ENCODE data around the gene UQCRC1.

GRCh38 chr3:48581621-48582481 is 27.6 kb downstream of the UQCRC1 start:
- TF ChIP-seq, protein P1, sequence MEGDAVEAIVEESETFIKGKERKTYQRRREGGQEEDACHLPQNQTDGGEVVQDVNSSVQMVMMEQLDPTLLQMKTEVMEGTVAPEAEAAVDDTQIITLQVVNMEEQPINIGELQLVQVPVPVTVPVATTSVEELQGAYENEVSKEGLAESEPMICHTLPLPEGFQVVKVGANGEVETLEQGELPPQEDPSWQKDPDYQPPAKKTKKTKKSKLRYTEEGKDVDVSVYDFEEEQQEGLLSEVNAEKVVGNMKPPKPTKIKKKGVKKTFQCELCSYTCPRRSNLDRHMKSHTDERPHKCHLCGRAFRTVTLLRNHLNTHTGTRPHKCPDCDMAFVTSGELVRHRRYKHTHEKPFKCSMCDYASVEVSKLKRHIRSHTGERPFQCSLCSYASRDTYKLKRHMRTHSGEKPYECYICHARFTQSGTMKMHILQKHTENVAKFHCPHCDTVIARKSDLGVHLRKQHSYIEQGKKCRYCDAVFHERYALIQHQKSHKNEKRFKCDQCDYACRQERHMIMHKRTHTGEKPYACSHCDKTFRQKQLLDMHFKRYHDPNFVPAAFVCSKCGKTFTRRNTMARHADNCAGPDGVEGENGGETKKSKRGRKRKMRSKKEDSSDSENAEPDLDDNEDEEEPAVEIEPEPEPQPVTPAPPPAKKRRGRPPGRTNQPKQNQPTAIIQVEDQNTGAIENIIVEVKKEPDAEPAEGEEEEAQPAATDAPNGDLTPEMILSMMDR (IDR thresholded peaks at IDR 0.05; ENCODE audit: insufficient read depth, low read length), result no peak
- TF ChIP-seq SPI1 (IDR thresholded peaks at IDR 0.05; ENCODE audit: borderline replicate concordance, low read depth), result no peak
